ENCODE data around the gene KDSR.

DNA sequence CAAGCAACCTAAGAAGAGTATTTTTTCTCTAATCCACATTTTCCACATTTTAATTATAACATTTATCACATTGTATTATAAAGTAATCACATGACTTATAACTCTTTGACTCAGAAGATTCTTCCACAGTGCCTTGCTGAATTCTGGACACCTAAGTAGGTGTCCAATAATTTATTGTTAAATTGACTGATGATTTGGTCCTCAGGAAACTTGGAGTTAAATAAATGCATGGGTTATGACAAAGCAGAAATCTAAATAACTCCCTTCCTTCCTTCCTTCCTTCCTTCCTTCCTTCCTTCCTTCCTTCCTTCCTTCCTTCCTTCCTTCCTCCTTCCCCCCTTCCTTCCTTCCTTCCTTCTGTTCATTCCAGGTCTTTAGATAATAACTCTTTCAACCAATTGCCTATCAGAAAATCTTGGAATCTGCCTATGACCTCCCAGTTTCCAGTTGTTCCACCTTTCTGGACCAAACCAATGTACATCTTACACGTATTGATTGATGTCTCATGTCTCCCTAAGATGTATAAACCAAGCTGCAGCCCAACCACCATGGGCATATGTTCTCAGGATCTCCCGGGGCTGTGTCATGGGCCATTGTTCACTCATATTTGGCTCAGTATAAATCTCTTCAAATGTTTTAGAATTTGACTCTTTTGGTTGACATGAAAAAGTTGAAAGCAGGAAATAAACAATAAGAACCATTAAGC is 10.4 kb upstream of the KDSR start:
- no peak for TF ChIP-seq ZNF668 (CRISPR knock-in tag; IDR thresholded peaks at IDR 0.05)
- TF ChIP-seq ELF1 (tag; IDR thresholded peaks at IDR 0.05), result no peak
- TF ChIP-seq JUND (IDR thresholded peaks at IDR 0.05; ENCODE audit: borderline replicate concordance, low read depth, low read length), result no peak
- no peak for TF ChIP-seq JUND (tag; IDR thresholded peaks at IDR 0.05; ENCODE audit: borderline replicate concordance, low read depth, low read length)
- TF ChIP-seq KLF6 (CRISPR knock-in tag; IDR thresholded peaks at IDR 0.05; ENCODE audit: borderline replicate concordance), result no peak
- TF ChIP-seq MTA3 (IDR thresholded peaks at IDR 0.05; ENCODE audit: borderline replicate concordance), result no peak
- no peak for TF ChIP-seq CHD1 (IDR thresholded peaks at IDR 0.05; ENCODE audit: low read length)
- TF ChIP-seq YY1 (IDR thresholded peaks at IDR 0.05; ENCODE audit: borderline replicate concordance in 1 of 3, control insufficient read depth in 1 of 3, extremely low read depth in 1 of 3, insufficient read depth in 3 of 3, insufficient read length in 1 of 3, insufficient replicate concordance in 2 of 3, low read depth in 1 of 3, low read length in 2 of 3), result no peak
- TF ChIP-seq, protein P1, sequence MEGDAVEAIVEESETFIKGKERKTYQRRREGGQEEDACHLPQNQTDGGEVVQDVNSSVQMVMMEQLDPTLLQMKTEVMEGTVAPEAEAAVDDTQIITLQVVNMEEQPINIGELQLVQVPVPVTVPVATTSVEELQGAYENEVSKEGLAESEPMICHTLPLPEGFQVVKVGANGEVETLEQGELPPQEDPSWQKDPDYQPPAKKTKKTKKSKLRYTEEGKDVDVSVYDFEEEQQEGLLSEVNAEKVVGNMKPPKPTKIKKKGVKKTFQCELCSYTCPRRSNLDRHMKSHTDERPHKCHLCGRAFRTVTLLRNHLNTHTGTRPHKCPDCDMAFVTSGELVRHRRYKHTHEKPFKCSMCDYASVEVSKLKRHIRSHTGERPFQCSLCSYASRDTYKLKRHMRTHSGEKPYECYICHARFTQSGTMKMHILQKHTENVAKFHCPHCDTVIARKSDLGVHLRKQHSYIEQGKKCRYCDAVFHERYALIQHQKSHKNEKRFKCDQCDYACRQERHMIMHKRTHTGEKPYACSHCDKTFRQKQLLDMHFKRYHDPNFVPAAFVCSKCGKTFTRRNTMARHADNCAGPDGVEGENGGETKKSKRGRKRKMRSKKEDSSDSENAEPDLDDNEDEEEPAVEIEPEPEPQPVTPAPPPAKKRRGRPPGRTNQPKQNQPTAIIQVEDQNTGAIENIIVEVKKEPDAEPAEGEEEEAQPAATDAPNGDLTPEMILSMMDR (IDR thresholded peaks at IDR 0.05 in 2 of 3, conservative IDR thresholded peaks at IDR 0.05 in 1 of 3; ENCODE audit: insufficient read depth in 2 of 3, low read depth in 1 of 3, low read length in 3 of 3), result no peak
- no peak for TF ChIP-seq ZNF561 (CRISPR knock-in tag; conservative IDR thresholded peaks at IDR 0.05)
- no peak for TF ChIP-seq ZNF354B (CRISPR knock-in tag; IDR thresholded peaks at IDR 0.05)
